K562 (cell line): Measurements from ENCODE around the gene NIFK. TPM values are rescaled to one million over a fixed set of nuclear protein-coding genes. Genes with fewer than 3 reads are reported as not detected.
A peak's percentile ranks its signal among the peaks of the same experiment; 100 is the strongest.

Source experiments
- ARID1B ChIP-seq: fragments of 450-650 bp; IDR thresholded peaks from 2 replicates; pipeline ENCODE4 v1.6.1; 2016; ENCODE audit warnings: antibody characterized with exemption, mild to moderate bottlenecking, inconsistent platforms
- ELF4 ChIP-seq: fragments of 450-650 bp; formaldehyde crosslinking; IDR thresholded peaks from 2 replicates; pipeline ENCODE4 v1.4.0; 2022; ENCODE audit warnings: missing genetic modification characterization
- ERF ChIP-seq: fragments of 450-650 bp; formaldehyde crosslinking; IDR thresholded peaks from 2 replicates; pipeline ENCODE4 v1.4.0; 2020; ENCODE audit warnings: mild to moderate bottlenecking, mixed read lengths
- ESRRB ChIP-seq: fragments of 250-450 bp; sonication (Bioruptor Pico); IDR thresholded peaks from 2 replicates; pipeline ENCODE4 v1.5.0; 2020; ENCODE audit warnings: mild to moderate bottlenecking, moderate library complexity, borderline replicate concordance
- MEF2D ChIP-seq: conservative IDR thresholded peaks from 2 replicates; pipeline ENCODE4 v1.6.1; 2016; ENCODE audit warnings: low read depth, missing genetic modification characterization, missing compliant biosample characterization
- RBM34 ChIP-seq: fragments of 200-400 bp; formaldehyde crosslinking; IDR thresholded peaks from 2 replicates; pipeline ENCODE4 v1.6.1; 2018; ENCODE audit warnings: low read length, borderline replicate concordance; ENCODE audit not compliant: insufficient read depth
- SMARCA4 ChIP-seq: fragments of 450-650 bp; IDR thresholded peaks from 2 replicates; pipeline ENCODE4 v1.6.1; 2016
- USF1 ChIP-seq: sonication (generic); formaldehyde crosslinking; IDR thresholded peaks from 2 replicates; pipeline ENCODE4 v1.9.0; 2022; ENCODE audit warnings: mild to moderate bottlenecking, missing genetic modification reagents
- ZFPM2 ChIP-seq: fragments of 250-450 bp; sonication (Bioruptor Pico); IDR thresholded peaks from 2 replicates; pipeline ENCODE4 v1.5.1; 2022; ENCODE audit warnings: mild to moderate bottlenecking
- ZNF134 ChIP-seq: fragments of 250-450 bp; sonication (Bioruptor Pico); conservative IDR thresholded peaks from 2 replicates; pipeline ENCODE4 v1.4.0; 2020
- ZNF165 ChIP-seq: fragments of 250-450 bp; sonication (Bioruptor Pico); IDR thresholded peaks from 2 replicates; pipeline ENCODE4 v1.4.0; 2020; ENCODE audit warnings: borderline replicate concordance
- ZNF282 ChIP-seq: sonication (generic); formaldehyde crosslinking; IDR thresholded peaks from 2 replicates; pipeline ENCODE4 v1.8.1; 2023; ENCODE audit warnings: missing genetic modification reagents
- ZNF384 ChIP-seq: IDR thresholded peaks from 2 replicates; pipeline ENCODE4 v1.6.1; 2012; ENCODE audit warnings: low read depth, low read length, improper control_type of control experiment
- ZNF511 ChIP-seq: sonication (generic); formaldehyde crosslinking; IDR thresholded peaks from 2 replicates; pipeline ENCODE4 v1.8.0; 2022; ENCODE audit warnings: mild to moderate bottlenecking, missing genetic modification reagents
- ZNF79 ChIP-seq: fragments of 250-450 bp; sonication (Bioruptor Pico); IDR thresholded peaks from 2 replicates; pipeline ENCODE4 v1.4.0; 2020; ENCODE audit warnings: low read depth, mild to moderate bottlenecking, moderate library complexity
- polyA plus RNA-seq, 8 experiments: library from polyadenylated mRNA; depleted of rRNA in 4 of 8; stranded (reverse) in 5 of 8; unstranded in 3 of 8; fragments of >200 nt; fragmentation: Nextera tagmentation in 2 of 8; fragmentation: Illumina TruSeq in 1 of 8; extraction: Ambion mirVana in 2 of 8; extraction: Trizol in 1 of 8; gene quantifications; 2 replicates each; pipeline versions ENCODE4 v1.2.1 to v1.2.3, GENCODE V29; 2011 to 2014; ENCODE audit warnings: inconsistent platforms in 1 of 8, missing spikeins in 1 of 8
- total RNA-seq, 7 experiments: library from RNA; depleted of rRNA in 6 of 7; stranded (reverse); fragments of >200 nt in 6 of 7; fragmentation: Illumina TruSeq in 2 of 7; extraction: Trizol in 2 of 7; gene quantifications; 2 replicates each; pipeline versions ENCODE4 v1.2.1 to v1.2.3, GENCODE V29; 2011 to 2021; ENCODE audit warnings: low replicate concordance in 1 of 7
- TF ChIP-seq, protein P1 (sequence below): fragments of 250-450 bp; sonication (Bioruptor Pico); IDR thresholded peaks from 2 replicates; pipeline ENCODE4 v1.5.0; 2021
- TF ChIP-seq, protein P2 (sequence below): sonication (generic); formaldehyde crosslinking; IDR thresholded peaks from 2 replicates; pipeline ENCODE4 v1.8.0; 2022; ENCODE audit warnings: mild to moderate bottlenecking, missing genetic modification reagents
- TF ChIP-seq, protein P3 (sequence below): fragments of 250-450 bp; sonication (Bioruptor Pico); IDR thresholded peaks from 2 replicates; pipeline ENCODE4 v1.8.0; 2022; ENCODE audit warnings: inconsistent platforms, mild to moderate bottlenecking, moderate library complexity, borderline replicate concordance
- TF ChIP-seq, protein P4 (sequence below): fragments of 250-450 bp; sonication (Bioruptor Pico); IDR thresholded peaks from 2 replicates; pipeline ENCODE4 v1.4.0; 2020; ENCODE audit warnings: mild to moderate bottlenecking, moderate library complexity, borderline replicate concordance

NIFK gene
- total and polyA plus RNA-seq, 9 of the 15 experiments (the other 6 are each of a cell fraction or from before 2014, with no cell fraction given): 60.2 to 426 (median 183) TPM

- TF ChIP-seq RBM34 (no peak), ARID1B (no peak), ERF (CRISPR knock-in tag) (no peak), ZNF511 (CRISPR knock-in tag) (no peak), ZNF79 (CRISPR knock-in tag) (no peak), ZNF282 (CRISPR knock-in tag) (no peak), ELF4 (CRISPR knock-in tag) (no peak), MEF2D (tag) (no peak), ZFPM2 (CRISPR knock-in tag) (no peak), ZNF384 (peak; percentile 19; the same call in 1 of the 2 replicates), USF1 (peak; percentile 97), SMARCA4 (no peak), ESRRB (no peak), ZNF165 (CRISPR knock-in tag) (no peak), ZNF134 (no peak)
- TF ChIP-seq, protein P1, sequence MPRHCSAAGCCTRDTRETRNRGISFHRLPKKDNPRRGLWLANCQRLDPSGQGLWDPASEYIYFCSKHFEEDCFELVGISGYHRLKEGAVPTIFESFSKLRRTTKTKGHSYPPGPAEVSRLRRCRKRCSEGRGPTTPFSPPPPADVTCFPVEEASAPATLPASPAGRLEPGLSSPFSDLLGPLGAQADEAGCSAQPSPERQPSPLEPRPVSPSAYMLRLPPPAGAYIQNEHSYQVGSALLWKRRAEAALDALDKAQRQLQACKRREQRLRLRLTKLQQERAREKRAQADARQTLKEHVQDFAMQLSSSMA (CRISPR knock-in tag): no peak
- TF ChIP-seq, protein P2, sequence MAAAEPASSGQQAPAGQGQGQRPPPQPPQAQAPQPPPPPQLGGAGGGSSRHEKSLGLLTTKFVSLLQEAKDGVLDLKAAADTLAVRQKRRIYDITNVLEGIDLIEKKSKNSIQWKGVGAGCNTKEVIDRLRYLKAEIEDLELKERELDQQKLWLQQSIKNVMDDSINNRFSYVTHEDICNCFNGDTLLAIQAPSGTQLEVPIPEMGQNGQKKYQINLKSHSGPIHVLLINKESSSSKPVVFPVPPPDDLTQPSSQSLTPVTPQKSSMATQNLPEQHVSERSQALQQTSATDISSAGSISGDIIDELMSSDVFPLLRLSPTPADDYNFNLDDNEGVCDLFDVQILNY: no peak
- TF ChIP-seq, protein P3, sequence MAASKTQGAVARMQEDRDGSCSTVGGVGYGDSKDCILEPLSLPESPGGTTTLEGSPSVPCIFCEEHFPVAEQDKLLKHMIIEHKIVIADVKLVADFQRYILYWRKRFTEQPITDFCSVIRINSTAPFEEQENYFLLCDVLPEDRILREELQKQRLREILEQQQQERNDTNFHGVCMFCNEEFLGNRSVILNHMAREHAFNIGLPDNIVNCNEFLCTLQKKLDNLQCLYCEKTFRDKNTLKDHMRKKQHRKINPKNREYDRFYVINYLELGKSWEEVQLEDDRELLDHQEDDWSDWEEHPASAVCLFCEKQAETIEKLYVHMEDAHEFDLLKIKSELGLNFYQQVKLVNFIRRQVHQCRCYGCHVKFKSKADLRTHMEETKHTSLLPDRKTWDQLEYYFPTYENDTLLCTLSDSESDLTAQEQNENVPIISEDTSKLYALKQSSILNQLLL (CRISPR knock-in tag): no peak
- TF ChIP-seq, protein P4, sequence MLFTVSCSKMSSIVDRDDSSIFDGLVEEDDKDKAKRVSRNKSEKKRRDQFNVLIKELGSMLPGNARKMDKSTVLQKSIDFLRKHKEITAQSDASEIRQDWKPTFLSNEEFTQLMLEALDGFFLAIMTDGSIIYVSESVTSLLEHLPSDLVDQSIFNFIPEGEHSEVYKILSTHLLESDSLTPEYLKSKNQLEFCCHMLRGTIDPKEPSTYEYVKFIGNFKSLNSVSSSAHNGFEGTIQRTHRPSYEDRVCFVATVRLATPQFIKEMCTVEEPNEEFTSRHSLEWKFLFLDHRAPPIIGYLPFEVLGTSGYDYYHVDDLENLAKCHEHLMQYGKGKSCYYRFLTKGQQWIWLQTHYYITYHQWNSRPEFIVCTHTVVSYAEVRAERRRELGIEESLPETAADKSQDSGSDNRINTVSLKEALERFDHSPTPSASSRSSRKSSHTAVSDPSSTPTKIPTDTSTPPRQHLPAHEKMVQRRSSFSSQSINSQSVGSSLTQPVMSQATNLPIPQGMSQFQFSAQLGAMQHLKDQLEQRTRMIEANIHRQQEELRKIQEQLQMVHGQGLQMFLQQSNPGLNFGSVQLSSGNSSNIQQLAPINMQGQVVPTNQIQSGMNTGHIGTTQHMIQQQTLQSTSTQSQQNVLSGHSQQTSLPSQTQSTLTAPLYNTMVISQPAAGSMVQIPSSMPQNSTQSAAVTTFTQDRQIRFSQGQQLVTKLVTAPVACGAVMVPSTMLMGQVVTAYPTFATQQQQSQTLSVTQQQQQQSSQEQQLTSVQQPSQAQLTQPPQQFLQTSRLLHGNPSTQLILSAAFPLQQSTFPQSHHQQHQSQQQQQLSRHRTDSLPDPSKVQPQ: no peak
Measured at GRCh38 chr2:121755237-121756111, 18.8 kb upstream of the NIFK start, which contains the start of gene TSN (continued).
